T1000 (cell line): ENCODE data around the gene C14orf119.
"Not testable (repeated sequence)": the region's sequence is repeated elsewhere in the genome, so short reads cannot be mapped to it uniquely, and the experiment has no call there.

Source experiments
- DNase-seq: peaks from one replicate; lab custom pipeline; 2025; ENCODE audit warnings: mixed read lengths; lab: John Stamatoyannopoulos, UW

The C14orf119 gene

DNA sequence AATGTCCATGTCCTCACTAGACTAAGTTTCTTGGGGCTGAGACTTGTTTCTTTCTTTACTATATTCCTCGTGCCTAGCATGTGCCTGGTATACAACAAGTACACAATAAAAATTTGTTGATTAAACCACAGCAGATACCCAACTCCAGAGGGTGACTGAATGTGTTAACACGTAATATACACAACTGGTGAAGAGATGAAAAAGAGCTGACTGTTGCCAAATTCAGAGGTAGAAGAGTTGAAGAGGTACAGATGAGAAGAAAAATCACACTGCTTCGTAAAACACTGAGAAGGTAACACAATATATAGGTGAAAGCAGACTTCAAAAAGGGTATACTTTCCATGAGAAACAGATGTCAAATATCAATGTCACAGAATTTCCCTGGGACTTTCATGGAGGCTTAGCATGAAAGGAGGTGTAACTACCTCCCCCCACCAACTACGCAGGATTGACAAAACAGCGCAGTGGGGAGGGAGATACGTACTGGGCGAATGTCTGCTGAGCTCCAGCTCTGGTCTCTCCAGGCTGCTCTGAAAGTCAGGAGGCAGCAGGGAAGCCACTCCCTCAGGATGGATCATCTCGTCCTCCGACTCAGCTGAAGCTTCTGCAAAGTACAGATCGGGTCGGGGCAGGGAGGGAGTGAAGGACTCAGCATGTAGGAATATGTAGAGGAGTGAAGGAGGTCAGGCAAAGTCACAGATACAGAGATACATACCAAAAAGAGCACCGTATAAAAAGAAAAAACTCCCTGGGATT lies 5.6 kb upstream of the C14orf119 start:
- DNase-seq, result no peak

DNA sequence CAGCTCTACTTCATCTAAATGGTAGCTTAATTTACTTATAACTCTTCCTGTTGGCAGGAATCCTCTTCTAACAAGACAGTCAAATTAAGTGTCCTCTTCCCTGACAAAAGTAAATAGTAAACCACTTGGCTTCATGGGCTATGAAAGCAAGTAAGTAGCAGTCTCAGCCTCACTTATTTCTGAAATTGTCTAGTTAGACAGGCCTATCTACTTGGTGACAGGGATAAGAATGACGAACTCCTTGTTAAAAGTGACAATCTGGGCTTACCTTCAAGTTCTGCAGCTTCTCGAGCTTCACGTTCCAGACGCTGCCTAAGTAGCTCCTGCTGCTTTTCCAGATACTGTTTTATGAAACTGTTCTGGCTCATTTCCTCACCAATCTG lies 5.1 kb upstream of the C14orf119 start:
- no peak for DNase-seq

DNA sequence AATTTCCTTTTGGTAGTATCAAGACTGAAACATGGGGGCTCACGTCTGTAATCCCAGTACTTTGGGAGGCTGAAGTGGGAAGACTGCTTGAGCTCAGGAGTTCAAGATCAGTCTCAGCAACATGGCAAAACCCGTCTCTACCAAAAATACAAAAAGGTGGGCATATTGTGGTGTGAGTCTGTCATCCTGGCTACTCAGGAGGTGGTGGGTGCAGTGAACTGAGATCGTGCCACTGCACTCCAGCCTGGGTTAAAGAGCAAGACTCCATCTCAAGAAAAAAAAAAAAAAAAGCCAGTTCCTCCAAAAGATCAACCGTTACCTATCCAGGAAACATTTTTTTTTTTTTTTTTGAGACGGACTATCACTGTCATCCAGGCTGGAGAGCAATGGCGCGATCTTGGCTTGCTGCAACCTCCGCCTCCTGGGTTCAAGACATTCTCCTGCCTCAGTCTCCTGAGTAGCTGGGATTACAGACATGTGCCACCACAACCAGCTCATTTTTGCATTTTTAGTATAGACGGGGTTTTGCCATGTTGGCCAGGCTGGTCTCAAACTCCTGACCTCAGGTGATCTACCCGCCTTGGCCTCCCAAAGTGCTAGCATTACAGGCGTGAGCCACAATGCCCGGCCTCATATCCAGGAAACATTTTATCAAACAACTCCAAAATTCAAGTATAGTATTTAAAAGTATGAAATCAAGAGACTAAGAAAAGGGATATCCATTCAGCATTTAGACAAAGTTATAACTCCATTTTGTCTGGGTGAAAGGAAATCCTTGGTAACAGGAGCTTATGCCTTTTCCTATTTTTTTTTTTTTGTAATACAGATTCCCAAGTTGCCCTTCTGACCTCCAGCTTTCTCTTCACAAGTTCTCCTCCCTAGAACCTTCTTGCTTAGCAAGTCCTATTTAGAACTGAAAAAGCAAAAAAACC lies 3.7 kb upstream of the C14orf119 start:
- DNase-seq, result no peak

DNA sequence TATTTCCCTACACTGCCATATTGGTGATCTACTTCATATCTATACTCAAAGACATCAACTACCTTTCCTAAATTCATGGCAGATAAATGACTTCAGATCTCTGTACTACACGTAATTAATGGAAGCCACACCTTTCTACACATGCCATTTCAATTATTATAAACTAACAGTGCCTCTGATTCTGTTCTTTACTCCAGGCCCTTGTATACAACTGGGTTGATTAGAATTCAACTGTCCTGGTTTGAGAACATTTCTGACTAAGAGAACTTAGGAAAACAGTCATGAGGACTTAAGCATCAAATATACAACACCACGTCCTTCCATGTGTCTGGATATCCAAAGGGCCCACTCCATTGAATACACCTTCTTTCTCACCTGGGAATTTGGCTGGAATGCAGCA lies 2.2 kb upstream of the C14orf119 start:
- no peak for DNase-seq

DNA sequence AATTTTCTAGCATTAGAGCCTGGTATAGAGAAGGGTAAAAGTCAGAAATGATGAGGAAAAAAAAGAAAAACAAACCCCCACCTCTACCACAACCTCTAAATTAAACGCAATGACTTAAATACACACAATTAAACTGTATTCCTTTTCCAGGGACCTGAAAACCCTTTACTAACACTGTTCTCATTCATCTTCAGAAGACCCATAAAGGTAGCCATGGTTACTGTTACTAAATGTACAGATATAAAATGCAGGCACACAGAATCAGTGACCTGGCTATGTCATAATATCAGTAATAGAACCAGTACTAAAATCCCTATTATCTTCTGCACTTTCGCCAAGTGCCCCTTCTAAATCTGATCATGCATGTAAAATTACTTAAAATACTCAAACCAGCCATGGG lies 1.8 kb upstream of the C14orf119 start:
- DNase-seq, result no peak

DNA sequence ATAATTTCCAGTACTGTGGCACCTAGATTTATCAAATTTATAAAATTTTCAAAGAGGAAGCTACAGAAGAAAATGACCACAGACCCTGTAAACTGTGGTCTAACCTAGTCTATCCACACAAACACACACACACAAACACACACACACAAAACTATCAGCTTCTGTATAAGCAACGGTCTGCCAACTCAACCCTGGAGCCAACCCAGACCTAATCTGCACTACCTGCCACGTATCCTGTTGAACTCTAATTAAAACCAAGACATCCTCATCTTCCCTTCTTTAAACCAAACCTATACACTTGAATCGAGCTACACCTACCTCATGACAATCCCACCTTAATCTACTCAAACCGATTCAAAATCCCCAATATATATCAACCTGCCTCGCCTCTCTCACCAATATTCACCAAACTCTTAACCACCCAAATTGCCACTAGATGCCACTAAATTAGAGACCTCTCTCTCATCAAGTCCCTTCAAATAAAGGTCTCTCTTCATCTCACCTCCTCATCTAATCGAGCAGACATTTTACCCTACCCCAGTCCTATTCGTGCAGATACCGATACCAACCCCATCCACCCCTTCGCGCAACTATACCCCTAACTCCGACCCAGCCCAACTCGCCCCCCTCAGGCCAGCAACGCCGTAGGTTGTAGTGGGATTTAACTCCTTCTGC lies 1.2 kb upstream of the C14orf119 start:
- no peak for DNase-seq

DNA sequence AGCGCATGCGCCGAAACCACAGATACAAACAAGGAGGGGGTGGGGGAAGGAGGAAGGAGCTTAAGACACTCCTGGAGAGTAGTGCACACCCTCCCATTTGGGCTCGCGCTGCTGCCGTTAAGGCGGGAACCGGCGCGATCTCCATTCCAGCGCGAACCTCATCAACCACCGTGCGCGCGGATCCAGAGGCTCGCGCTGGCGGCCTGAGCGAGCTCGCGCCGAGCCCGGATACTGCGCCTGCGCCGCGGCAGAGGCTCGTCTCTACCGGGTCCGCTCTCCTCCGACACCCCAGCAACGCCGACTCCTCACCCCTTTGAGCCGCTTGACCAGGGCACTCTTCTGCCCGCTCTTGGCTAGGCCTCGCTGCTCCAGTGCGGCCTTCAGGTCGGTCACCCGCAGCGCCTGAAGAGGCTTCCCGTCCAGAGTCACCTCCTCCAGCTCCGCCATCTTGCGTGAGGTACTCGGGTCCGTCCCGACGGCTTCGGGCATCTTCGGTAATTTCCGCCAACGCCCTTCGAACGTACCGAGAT lies 574 bp upstream of the C14orf119 start, which contains the start of gene ACIN1:
ACIN1 (minus strand) TSS at position 471 of the 530 bp plus-strand sequence; CDS start at position 447, 24 bp downstream.
- DNase-seq, result no peak

DNA sequence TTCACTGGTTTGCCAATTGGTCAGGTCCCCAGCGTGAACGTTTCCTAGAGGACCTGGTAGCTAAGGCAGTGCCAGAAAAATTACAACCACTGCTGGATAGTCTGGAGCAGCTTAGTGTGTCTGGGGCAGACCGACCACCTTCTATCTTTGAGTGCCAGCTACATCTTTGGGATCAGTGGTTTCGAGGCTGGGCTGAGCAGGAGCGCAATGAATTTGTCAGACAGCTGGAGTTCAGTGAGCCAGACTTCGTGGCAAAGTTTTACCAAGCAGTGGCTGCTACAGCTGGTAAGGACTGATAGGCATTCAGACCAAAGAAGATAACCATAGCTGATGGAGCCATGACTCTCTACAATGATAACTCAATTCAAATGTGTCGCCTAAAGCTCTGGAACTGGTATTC lies 2.5 kb downstream of the C14orf119 start:
- no peak for DNase-seq

DNA sequence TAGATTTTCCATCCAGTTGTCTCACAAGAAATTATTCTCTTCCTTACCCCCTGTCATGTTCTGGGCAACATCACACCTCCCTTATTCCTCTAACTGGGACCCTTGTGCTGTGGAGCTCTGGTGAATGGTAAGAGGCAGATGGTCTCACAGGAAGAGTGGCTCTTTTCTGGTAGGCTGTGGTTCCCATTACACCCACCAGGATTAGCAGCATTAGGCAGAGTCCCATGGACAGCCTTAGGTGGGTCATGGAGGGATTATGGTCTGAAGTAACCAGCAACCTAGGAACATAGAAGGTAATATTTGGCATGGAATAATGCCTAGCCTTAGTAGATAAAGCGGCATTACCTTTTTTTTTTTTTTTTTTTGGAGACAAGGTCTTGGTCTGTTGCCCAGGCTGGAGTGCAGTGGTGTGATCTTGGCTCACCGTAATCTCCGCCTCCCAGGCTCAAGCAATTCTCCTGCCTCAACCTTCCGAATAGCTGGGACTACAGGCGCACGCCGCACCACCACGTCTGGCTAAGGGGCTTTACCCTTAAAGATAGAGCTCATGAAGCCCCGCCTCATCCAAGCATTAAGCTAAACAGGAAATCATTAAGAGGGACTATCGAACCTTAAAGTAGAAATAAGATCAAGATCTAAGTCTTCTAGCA lies 4.0 kb downstream of the C14orf119 start:
- no peak for DNase-seq

DNA sequence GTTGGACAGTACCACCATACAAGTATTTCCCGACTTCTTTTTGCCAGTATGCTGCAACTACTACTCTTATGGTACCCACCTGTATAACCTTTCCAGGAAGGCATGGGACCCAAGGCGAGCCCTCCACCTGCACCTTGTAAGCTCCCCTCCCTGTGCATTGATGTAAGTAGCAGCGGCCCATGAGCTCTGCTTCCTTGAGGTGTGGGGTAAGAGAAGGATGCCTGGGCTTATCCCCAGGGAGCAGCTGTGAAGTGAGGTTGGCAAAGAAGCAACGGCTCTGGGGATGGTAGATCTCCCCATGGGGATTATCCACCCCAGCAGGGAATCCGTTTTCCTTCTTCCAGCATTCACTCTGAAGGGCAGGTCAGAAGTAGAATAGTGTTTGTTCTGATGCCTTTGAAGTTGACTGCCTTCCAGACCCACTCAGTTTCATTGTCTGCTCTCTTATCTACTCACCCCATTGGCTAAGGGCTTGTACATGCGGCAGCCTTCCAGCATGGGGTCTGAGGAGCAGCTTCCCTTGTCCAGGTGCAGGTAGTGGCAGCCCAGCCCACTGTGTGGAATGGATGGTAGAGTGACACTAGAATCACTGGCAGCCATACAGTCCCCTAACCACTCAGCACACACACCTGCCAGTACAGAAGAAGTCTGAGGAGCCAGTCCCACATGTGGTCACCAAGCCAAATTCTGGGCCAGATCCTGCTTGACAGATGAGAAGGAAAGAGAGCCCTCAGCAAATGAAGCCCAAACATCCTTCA lies 6.1 kb downstream of the C14orf119 start:
- DNase-seq, result no peak

DNA sequence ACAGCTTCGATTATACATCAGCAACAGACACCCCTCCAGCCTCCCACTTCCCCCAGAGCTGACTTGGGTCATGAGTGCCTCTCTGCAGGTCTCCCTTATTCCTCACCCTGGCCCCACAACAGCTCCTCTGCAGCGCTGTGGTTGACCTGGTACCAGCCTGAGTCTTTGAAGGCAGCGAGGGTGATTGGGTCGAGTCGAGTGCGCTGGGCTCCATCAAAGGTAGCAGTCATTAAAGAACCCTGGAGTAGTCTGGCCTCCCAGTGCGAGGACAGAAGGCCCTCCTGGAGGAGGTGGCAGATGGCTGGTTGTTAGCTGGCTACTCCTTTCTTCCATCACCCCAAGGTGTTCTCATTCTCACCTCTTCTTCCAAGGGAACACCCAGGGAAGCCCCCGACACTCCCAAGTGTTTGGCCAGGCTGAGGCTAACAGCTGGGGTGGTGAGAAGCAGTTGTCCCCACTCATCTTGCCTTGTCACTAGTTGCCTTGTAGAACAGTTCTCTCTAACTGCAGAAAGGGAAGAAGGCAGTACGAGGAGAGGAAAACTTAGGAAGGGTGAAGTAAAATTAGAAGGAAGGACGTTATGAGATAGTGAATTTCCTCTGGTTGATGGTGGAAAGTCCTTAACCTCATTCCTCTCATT lies 6.8 kb downstream of the C14orf119 start:
- DNase-seq, result no peak

DNA sequence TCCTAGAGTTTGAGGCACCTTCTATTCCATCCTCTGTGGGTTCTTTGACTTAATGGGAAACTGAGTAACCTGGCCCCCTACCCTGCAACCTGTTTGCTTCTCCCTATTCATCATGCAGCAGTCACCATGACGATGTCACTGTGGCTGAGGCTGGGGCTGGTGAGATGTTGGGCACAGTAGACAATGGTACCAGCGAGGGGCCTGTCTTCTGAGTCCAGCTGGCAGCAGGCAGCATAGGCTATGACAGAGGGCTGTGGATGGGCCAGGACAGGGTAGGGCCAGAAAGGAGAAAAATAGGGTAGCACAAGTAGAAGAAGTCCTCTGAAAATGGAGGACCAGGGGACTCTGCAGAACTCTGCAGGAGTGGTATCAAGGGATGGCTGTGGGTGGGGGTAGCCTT lies 7.5 kb downstream of the C14orf119 start:
- DNase-seq, result no peak

DNA sequence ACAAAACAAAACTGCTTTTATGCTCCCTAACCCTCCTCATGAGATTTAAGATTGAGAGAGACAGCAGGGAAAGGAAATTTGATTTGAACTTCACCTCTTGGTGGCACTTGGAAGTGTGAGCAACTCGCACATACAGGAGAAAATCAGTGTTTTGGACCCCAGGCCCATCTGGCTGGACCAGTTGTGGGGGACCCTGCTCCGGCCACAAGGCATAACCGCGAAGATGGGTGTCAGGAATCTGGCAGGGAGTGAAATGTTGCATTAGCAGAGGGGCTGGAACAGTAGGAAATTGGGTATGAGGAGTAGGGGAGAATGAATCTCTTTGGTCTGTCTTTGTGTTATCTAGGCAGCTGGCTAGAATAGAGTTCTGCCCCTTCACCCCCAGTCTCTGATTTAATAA lies 8.3 kb downstream of the C14orf119 start:
- no peak for DNase-seq

DNA sequence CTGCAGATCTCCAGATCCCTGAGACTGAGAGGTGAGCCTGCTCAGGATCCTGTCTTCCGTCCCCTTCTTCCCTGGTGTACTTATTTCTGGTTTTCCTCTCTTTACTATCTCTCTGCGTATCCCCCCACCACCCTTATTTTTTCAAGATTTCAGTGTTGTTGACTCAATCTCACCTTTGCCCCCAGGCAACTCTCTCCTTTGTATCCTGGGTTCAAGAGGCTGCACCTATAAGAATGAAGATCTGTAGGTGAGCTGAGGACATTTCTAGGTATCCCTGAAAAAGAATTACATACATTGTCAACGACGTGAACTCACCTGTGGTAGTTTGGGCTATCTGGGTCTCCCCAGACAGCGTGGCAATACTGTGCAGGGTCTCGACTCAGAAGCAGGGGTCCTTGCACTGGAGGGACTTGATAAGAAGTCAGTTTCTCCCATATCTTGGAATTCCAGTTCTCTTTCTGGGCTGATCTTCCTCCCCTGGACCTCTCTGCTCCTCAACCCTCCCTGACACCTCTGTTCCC lies 8.8 kb downstream of the C14orf119 start:
- DNase-seq, result no peak

DNA sequence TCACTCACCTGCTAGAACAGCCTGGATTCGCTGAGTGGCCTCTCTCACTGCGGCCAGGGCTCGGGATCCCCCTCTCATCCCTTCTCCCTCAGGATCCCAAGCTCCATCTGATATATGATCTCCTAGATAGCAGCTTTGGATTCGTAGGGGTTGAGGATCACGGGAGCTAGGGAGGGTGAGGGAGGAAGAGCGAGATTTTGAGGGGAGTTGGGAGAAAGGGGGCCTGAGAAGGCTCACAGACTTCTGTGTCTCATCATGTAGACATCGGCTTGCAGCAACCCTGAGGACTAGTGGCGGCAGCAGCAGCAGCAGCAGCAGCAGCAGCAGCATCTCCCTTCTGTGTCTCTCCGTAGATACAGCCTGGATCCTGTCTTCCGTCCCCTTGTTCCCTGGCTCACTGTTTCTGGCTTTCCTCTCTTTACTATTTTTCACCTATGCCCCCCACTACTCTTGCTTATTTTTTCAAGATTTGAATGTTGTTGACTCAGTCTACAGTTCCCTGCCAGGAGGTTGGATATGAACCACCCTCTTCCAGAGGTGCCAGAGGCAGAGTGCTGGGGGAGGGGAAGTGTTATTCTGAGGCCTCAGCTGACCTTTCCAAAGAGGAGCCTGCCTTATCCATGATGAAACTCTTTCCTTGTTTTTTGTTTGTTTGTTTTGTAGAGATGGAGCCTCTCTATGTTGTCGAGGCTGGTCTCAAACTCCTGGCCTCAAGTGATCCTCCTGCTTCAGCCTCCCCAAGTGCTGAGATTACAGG lies 9.5 kb downstream of the C14orf119 start, which contains the start of gene CIROP:
CIROP (minus strand) TSS at position 399 of the 757 bp plus-strand sequence; CDS start at position 330, 69 bp downstream.
- no peak for DNase-seq

DNA sequence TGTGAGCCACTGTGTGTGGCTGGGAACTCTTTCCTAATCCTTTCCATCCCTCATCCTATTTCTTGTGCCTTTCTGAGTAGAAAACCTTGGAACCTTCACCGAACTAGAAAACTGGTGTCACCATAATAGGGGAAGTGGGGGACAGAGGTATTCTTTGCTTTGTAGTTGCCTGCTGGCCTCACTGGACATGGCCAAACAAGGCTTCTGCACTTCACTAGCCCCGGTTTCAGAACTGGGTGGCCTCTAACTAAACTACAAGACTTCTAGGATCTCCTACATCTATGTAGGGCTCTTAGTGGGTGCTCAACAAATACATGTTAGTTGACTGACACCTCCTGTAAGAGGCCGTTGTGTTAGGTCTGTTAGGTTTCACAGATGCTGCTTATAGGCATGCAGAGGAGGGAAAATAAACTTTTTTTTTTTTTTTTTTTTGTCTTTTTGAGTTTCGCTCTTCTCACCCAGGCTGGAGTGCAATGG lies 10.1 kb downstream of the C14orf119 start:
- DNase-seq, result no peak

DNA sequence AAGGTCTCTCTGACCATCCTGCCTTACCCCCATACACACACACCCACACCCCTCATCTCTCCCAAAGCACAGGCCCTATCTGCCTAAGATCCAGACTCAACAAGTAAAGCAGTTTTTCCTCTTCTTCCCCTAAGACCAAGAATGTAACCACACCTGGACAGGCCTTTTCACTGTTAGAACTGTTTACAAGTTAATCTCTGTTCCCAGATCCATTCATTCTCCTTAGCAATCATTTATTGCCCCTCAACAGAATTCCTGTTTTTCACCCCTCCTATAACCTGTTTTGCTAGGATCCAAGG lies 11.4 kb downstream of the C14orf119 start:
- no peak for DNase-seq

DNA sequence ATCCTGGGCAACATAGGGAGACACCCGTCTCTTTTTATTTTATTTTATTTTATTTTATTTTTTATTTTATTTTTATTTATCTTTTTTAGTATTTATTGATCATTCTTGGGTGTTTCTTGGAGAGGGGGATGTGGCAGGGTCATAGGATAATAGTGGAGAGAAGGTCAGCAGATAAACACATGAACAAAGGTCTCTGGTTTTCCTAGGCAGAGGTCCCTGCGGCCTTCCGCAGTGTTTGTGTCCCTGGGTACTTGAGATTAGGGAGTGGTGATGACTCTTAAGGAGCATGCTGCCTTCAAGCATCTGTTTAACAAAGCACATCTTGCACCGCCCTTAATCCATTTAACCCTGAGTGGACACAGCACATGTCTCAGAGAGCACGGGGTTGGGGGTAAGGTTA lies 12.3 kb downstream of the C14orf119 start:
- not testable (repeated sequence) for DNase-seq

DNA sequence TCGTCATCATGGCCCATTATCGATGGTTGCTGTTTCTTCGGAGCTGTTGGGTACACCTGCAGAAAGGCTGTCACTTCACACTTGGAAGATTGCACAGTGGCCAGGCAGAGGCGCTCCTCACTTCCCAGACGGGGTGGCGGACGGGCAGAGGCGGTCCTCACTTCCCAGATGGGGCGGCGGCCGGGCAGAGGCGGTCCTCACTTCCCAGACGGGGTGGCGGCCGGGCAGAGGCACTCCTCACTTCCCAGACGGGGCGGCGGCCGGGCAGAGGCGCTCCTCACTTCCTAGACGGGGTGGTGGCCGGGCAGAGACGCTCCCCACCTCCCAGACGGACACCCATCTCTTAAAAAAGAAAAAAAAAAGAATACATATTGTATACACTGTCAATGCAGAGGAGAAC lies 12.9 kb downstream of the C14orf119 start:
- not testable (repeated sequence) for DNase-seq
